Measurements from ENCODE around the gene DAPK2.

DAPK2 gene

DNA sequence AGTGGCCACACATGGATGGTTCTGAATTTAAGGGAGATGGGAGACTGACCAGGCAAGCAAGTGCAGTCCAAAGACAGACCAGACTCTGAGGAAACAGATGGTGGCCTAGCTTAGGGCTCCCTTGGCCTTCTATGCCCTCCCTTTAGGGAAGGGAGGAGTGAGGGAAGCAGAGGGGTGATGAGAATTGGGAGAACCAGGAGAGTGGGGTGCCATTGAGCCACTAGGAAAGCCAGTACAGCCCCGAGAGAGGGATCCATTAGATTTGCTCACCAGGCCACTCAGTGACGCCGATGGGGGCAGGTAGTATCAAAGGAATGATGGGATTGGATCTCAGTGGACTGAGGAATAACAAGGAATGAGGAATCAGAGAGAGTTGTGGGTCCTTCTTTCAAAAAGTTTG lies 182.1 kb downstream of the DAPK2 start:
- H3K4me1 Mint-ChIP-seq = peaks cover 2% of the 10 kb centered on the region
- TF ChIP-seq, protein P1, sequence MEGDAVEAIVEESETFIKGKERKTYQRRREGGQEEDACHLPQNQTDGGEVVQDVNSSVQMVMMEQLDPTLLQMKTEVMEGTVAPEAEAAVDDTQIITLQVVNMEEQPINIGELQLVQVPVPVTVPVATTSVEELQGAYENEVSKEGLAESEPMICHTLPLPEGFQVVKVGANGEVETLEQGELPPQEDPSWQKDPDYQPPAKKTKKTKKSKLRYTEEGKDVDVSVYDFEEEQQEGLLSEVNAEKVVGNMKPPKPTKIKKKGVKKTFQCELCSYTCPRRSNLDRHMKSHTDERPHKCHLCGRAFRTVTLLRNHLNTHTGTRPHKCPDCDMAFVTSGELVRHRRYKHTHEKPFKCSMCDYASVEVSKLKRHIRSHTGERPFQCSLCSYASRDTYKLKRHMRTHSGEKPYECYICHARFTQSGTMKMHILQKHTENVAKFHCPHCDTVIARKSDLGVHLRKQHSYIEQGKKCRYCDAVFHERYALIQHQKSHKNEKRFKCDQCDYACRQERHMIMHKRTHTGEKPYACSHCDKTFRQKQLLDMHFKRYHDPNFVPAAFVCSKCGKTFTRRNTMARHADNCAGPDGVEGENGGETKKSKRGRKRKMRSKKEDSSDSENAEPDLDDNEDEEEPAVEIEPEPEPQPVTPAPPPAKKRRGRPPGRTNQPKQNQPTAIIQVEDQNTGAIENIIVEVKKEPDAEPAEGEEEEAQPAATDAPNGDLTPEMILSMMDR (IDR thresholded peaks at IDR 0.05; ENCODE audit: unreplicated experiment in 3 of 3) = no peak
- no peak overlapping the region for H3K27ac Mint-ChIP-seq
- H3K4me3 Mint-ChIP-seq = no peak overlapping the region
- H3K36me3 Mint-ChIP-seq (ENCODE audit: low read depth) = no peaks in the 10 kb centered on the region
- H3K9me3 Mint-ChIP-seq = no peaks in the 10 kb centered on the region
- H3K27me3 Mint-ChIP-seq (ENCODE audit: low read depth) = peaks cover 8% of the 10 kb centered on the region

DNA sequence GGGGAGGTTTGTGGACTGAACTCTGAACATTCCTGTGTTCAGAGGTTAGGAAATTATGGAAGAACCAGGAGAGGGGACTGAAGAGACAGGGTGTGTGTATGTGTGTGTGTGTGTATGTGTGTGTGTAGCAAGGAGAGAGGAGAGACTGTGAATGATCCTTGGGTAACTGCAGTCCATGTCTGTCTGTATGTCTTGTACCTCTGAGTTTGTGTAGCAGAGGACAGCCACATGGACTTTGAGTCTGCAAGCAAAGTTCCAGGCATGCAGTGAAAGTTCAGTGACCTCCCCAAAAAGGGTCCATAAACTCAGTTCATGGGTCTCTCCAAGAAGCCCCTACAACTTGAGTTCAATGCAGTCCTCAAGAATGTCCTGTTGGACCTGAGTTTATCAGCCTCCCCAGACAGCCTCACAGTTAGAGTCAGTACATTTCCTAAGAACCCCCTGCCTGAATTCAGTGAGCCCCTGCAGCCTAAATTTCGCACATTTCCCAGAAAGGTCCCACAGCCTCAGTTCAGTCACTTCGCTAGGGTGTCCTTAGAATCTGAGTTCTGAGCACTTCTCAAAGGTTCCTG lies 184.3 kb downstream of the DAPK2 start:
- TF ChIP-seq, protein P1 (IDR thresholded peaks at IDR 0.05; ENCODE audit: unreplicated experiment in 3 of 3) = no peak
- Mint-ChIP-seq H3K27ac (no peak overlapping the region), H3K36me3 (ENCODE audit: low read depth) (no peaks in the 10 kb centered on the region), H3K9me3 (no peaks in the 10 kb centered on the region), H3K27me3 (ENCODE audit: low read depth) (peaks cover 12% of the 10 kb centered on the region), H3K4me1 (peaks cover 18% of the 10 kb centered on the region), H3K4me3 (no peak overlapping the region)

DNA sequence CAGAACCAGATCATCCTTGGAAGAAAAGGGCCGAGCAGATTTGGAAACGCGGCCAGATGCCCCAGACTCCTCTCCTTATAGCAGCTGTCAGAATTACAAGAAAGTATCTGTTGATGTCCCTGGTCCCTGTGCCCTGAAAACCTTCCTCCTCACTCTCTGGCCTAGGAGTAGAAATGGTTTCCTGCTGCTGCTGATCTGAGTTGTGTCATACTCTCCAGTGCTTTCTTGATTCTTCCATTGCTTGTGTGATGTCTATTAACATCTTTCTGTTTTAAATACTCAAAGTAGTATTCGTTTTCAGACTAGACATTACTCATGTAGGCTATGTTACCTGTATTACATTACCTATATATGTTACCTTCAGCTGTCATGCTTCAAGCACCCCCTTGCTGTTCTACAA lies 185.7 kb downstream of the DAPK2 start:
- no peak overlapping the region for H3K27ac Mint-ChIP-seq
- TF ChIP-seq, protein P1 (IDR thresholded peaks at IDR 0.05; ENCODE audit: unreplicated experiment in 3 of 3) = no peak
- no peak overlapping the region for H3K4me3 Mint-ChIP-seq
- no peaks in the 10 kb centered on the region for H3K9me3 Mint-ChIP-seq
- peaks cover 12% of the 10 kb centered on the region for H3K27me3 Mint-ChIP-seq (ENCODE audit: low read depth)
- H3K36me3 Mint-ChIP-seq (ENCODE audit: low read depth) = no peaks in the 10 kb centered on the region
- peaks cover 18% of the 10 kb centered on the region for H3K4me1 Mint-ChIP-seq

DNA sequence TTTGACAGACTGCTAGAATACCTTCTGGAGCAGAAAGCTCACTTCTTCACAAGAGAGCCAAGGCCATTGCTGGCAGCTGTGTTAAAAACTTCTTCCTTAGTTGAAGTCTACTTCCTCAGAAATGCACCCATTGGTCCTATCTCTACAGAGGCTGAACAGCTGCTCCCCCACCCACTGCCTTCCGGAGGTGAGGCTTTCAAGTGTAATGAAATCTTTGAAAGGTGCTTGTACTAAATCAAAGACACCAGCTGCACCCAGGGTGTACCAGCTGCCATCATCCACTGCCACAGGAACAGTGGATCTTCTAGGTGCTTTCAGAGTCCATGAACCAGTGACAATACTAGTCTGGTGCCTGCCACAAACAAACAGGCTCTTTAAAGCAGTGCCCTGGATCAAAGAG lies 186.1 kb downstream of the DAPK2 start:
- no peak overlapping the region for H3K27ac Mint-ChIP-seq
- no peaks in the 10 kb centered on the region for H3K9me3 Mint-ChIP-seq
- H3K36me3 Mint-ChIP-seq (ENCODE audit: low read depth) = no peaks in the 10 kb centered on the region
- peaks cover 18% of the 10 kb centered on the region for H3K4me1 Mint-ChIP-seq
- peaks cover 12% of the 10 kb centered on the region for H3K27me3 Mint-ChIP-seq (ENCODE audit: low read depth)
- TF ChIP-seq, protein P1 (IDR thresholded peaks at IDR 0.05; ENCODE audit: unreplicated experiment in 3 of 3) = no peak
- no peak overlapping the region for H3K4me3 Mint-ChIP-seq

DNA sequence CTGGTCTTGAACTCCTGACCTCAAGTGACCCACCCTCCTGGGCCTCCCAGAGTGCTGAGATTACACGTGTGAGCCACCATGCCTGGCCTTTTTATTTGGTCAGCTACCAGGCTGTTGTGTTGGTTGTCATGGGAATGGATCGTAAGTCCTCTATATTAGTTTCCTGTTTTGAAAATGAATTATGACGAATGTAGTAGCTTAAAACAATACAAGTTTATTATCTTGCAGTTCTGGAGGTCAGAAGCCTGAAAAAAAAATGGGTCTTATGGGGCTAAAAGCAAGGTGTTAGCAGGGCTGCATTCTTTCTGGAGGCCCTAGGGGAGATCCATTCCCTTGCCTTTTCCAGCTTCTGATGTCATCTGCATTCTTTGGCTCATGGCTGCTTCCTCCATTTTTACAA lies 187.4 kb downstream of the DAPK2 start:
- H3K36me3 Mint-ChIP-seq (ENCODE audit: low read depth) = no peaks in the 10 kb centered on the region

DNA sequence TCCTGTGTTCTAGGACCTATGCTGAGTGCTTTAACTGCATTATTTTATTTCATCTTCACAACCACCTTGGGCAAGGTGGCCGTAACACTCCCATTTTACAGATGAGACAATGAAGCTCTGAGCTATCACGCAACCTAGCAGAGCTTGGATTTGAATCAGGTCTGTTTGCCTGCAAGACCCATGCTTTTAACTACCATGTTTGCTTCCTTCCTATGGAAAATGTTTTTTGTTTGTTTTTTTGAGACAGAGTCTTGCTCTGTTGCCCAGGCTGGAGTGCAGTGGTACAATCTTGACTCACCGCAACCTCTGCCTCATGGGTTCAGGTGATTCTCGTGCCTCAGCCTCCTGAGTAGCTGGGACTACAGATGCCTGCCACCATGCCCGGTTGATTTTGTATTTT lies 187.8 kb downstream of the DAPK2 start:
- TF ChIP-seq, protein P1 (IDR thresholded peaks at IDR 0.05; ENCODE audit: unreplicated experiment in 3 of 3) = no peak
- H3K36me3 Mint-ChIP-seq (ENCODE audit: low read depth) = no peaks in the 10 kb centered on the region
- H3K9me3 Mint-ChIP-seq = no peaks in the 10 kb centered on the region
- H3K27me3 Mint-ChIP-seq (ENCODE audit: low read depth) = peaks cover 3% of the 10 kb centered on the region
- peaks cover 18% of the 10 kb centered on the region for H3K4me1 Mint-ChIP-seq
- no peak overlapping the region for H3K4me3 Mint-ChIP-seq
- H3K27ac Mint-ChIP-seq = no peak overlapping the region

More for the DNA sequence above, 187.4 kb downstream of the DAPK2 start:
- H3K4me1 Mint-ChIP-seq = peaks cover 18% of the 10 kb centered on the region
- H3K27ac Mint-ChIP-seq = no peak overlapping the region
- H3K27me3 Mint-ChIP-seq (ENCODE audit: low read depth) = peaks cover 3% of the 10 kb centered on the region
- H3K9me3 Mint-ChIP-seq = no peaks in the 10 kb centered on the region
- H3K4me3 Mint-ChIP-seq = no peak overlapping the region
- TF ChIP-seq, protein P1 (IDR thresholded peaks at IDR 0.05; ENCODE audit: unreplicated experiment in 3 of 3) = no peak

Data from nephron (organoid).